CD14-positive monocyte (primary cell): ENCODE results near the gene IMMP2L. TPM values are rescaled to one million over a fixed set of nuclear protein-coding genes. Genes with fewer than 3 reads are reported as not detected.

Source experiments
- DNase-seq, 3 donors: peaks; one replicate each; pipeline ENCODE4 v3.0.0-alpha.2; 2011 to 2022
- H2AFZ ChIP-seq: 2 replicates; pipeline ENCODE4 v1.6.0; 2012; ENCODE audit warnings: mild to moderate bottlenecking, low read depth, low read length, inconsistent platforms; ENCODE audit not compliant: insufficient read depth, poor library complexity, severe bottlenecking
- H3K27ac ChIP-seq, 2 donors: 1 replicate in 1 of 2; 2 replicates in 1 of 2; pipeline ENCODE4 v1.5.1; 2012 to 2013; ENCODE audit warnings: low read length in 2 of 2, control low read depth in 1 of 2, inconsistent platforms in 1 of 2, low read depth in 1 of 2, mild to moderate bottlenecking in 1 of 2
- H3K27me3 ChIP-seq, 2 donors: one replicate each; pipeline versions ENCODE4 v1.6.0 to v1.6.1; 2011 to 2013; ENCODE audit warnings: low read length in 2 of 2; ENCODE audit not compliant: control insufficient read depth in 2 of 2, insufficient read depth in 2 of 2
- H3K36me3 ChIP-seq, 2 donors: replicated peaks in 1 of 2; 1 replicate in 1 of 2; 2 replicates in 1 of 2; pipeline versions ENCODE4 v1.5.1 to v1.6.1; 2012 to 2013; ENCODE audit warnings: low read length in 2 of 2, control low read depth in 1 of 2, inconsistent platforms in 1 of 2, mild to moderate bottlenecking in 1 of 2; ENCODE audit not compliant: insufficient read depth in 2 of 2, control insufficient read depth in 1 of 2
- H3K4me1 ChIP-seq, 2 donors: 1 replicate in 1 of 2; 2 replicates in 1 of 2; pipeline versions ENCODE4 v1.5.1 to v1.6.1; 2012 to 2013; ENCODE audit warnings: low read length in 2 of 2, control low read depth in 1 of 2, inconsistent platforms in 1 of 2, mild to moderate bottlenecking in 1 of 2, moderate library complexity in 1 of 2; ENCODE audit not compliant: insufficient read depth in 2 of 2, control insufficient read depth in 1 of 2
- H3K4me2 ChIP-seq: replicated peaks from 2 replicates; pipeline ENCODE3; 2012; ENCODE audit warnings: low read length, moderate library complexity, mild to moderate bottlenecking; ENCODE audit not compliant: poor library complexity, severe bottlenecking; ENCODE audit errors: extremely low read depth
- H3K4me3 ChIP-seq, 3 experiments: fragments of 200-600 bp in 1 of 3; sonication (generic) in 1 of 3; replicated peaks in 1 of 3; 1 replicate in 2 of 3; 2 replicates in 1 of 3; pipeline ENCODE4 v1.5.1; 2011 to 2013; ENCODE audit warnings: low read length in 3 of 3, mild to moderate bottlenecking in 3 of 3, control low read depth in 2 of 3, low read depth in 2 of 3, inconsistent platforms in 1 of 3, moderate library complexity in 1 of 3
- H3K79me2 ChIP-seq: 2 replicates; pipeline ENCODE4 v1.6.0; 2012; ENCODE audit warnings: mild to moderate bottlenecking, control low read depth, inconsistent platforms, low read length, moderate library complexity; ENCODE audit not compliant: insufficient read depth
- H3K9ac ChIP-seq: 2 replicates; pipeline ENCODE4 v1.6.0; 2017; ENCODE audit warnings: low read length, mild to moderate bottlenecking; ENCODE audit not compliant: insufficient read depth, poor library complexity, severe bottlenecking
- H3K9me3 ChIP-seq, 2 donors: replicated peaks in 1 of 2; 1 replicate in 1 of 2; 2 replicates in 1 of 2; pipeline versions ENCODE4 v1.5.1 to v1.6.1; 2012 to 2013; ENCODE audit warnings: low read length in 2 of 2, control low read depth in 1 of 2; ENCODE audit not compliant: control insufficient read depth in 1 of 2, insufficient read depth in 1 of 2
- H4K20me1 ChIP-seq: 2 replicates; pipeline ENCODE4 v1.6.0; 2012; ENCODE audit warnings: mild to moderate bottlenecking, low read length, control low read depth, moderate library complexity; ENCODE audit not compliant: insufficient read depth
- H3K27ac Mint-ChIP-seq, 7 donors: one replicate each; pipeline ENCODE4 v1.8.0; 2020; ENCODE audit warnings: mild to moderate bottlenecking in 7 of 7, mixed read lengths in 7 of 7, moderate library complexity in 6 of 7, inconsistent platforms in 2 of 7
- H3K27me3 Mint-ChIP-seq, 3 donors: one replicate each; pipeline ENCODE4 v1.8.0; 2021 to 2022; ENCODE audit warnings: low read depth in 3 of 3, mild to moderate bottlenecking in 3 of 3, mixed read lengths in 3 of 3, moderate library complexity in 3 of 3, inconsistent platforms in 1 of 3
- H3K36me3 Mint-ChIP-seq, 2 donors: one replicate each; pipeline ENCODE4 v1.8.0; 2020; ENCODE audit warnings: mixed read lengths in 2 of 2, inconsistent platforms in 1 of 2, mild to moderate bottlenecking in 1 of 2
- H3K4me1 Mint-ChIP-seq: one replicate; pipeline ENCODE4 v1.8.0; 2020; ENCODE audit warnings: mild to moderate bottlenecking, mixed read lengths
- H3K4me3 Mint-ChIP-seq, 2 donors: one replicate each; pipeline ENCODE4 v1.8.0; 2020; ENCODE audit warnings: mild to moderate bottlenecking in 2 of 2, mixed read lengths in 2 of 2, moderate library complexity in 1 of 2
- H3K9me3 Mint-ChIP-seq, 7 donors: one replicate each; pipeline ENCODE4 v1.8.0; 2020 to 2022; ENCODE audit warnings: mixed read lengths in 7 of 7, mild to moderate bottlenecking in 6 of 7, moderate library complexity in 6 of 7, inconsistent platforms in 2 of 7
- WGBS: methylation state at CpG from one replicate; pipeline ENCODE4 v1.1.5; 2013; ENCODE audit warnings: missing lambda C conversion rate; ENCODE audit not compliant: insufficient coverage; 5-methylcytosine and 5-hydroxymethylcytosine counted together
- intact Hi-C, 2 donors: fragments of 100-400 bp; cut with micrococcal nuclease; formaldehyde crosslinking; loops; one replicate each; pipeline versions ENCODE4 v1.15.0 to v1.15.1; 2023
- polyA plus RNA-seq, 3 donors: library from polyadenylated mRNA; depleted of rRNA in 1 of 3; unstranded in 2 of 3; stranded (reverse) in 1 of 3; fragments of 300-500 nt in 2 of 3; fragments of >200 nt in 1 of 3; fragmentation: Illumina TruSeq in 2 of 3; gene quantifications; 1 replicate in 2 of 3; 2 replicates in 1 of 3; pipeline ENCODE4 v1.2.3, GENCODE V29; 2012 to 2021
- TF ChIP-seq, protein P1 (sequence below): fragments of 200-600 bp; IDR thresholded peaks from one replicate; pipeline ENCODE4 v1.8.0; 2022; ENCODE audit warnings: antibody characterized with exemption, mild to moderate bottlenecking

IMMP2L gene
- polyA plus RNA-seq, 3 donors = 1.9 to 6.4 (median 6.2) TPM

DNA sequence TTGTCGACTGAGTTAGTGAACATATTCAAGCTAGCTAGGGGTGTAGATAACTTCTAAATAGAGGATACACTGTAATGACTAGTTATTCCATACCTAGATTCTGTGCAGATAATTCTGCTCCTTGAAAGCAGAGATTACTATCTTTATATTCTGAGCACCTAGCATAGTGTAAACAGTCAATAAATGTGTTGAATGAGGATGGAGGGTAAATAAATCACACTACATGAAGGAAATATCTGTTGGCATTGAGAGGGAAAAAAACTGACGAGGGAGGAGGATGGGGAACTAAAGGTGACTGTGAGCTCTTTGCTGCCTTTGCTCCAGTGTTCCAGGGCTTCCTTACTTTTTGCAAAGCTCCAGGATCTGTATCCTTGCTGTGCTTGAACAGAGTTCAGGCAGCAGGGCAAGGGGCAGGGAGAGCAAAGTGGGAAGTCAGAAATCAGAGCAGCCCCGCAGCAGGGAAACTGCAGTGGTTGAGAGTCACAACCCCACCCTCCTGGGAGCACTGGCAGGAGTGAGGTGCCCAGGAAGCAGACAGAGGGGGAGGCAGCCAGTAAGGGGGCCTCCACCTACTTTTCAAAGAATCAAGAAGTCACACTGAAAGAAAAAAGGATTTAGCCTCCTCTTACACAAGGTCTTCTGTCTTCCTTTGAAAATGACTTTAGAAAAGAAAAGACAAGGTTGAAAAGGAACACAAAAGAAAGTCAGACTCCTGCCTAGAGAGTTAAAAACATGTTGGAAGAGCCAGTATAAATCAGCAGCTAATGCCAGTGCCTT lies 543.1 kb downstream of the IMMP2L start:
- no peak for DNase-seq
- no CpG with 5 or more reads among the region's 3 CpGs for WGBS

DNA sequence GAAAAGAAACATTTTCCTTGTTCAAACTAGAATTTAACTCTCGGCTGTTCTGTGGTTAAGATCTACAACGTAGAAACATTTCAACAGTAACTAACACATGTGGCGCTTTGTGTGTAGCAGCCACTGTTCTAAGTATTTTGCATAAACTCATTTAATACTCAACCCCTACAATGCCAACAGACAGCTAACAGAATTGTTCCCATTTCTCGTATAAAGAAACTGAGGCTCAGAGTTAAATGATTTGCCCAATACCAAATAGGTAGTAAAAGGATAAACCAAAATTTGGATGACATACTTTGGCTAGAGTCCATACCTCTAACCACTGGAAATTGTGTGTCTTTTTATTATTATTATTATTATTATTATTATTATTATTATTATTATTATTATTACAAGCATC lies 543.8 kb downstream of the IMMP2L start:
- Histone ChIP-seq H3K4me2 (no peak overlapping the region), H3K27me3 (no peaks in the 10 kb centered on the region), H3K9me3 (no peaks in the 10 kb centered on the region), H3K79me2 (no peaks in the 10 kb centered on the region), H3K27ac (no peak overlapping the region), H4K20me1 (no peaks in the 10 kb centered on the region), H3K4me3 (no peak overlapping the region), H3K9ac (no peak overlapping the region), H2AFZ (no peak overlapping the region), H3K36me3 (no peaks in the 10 kb centered on the region), H3K4me1 (peaks cover under 1 to 2% of the 10 kb centered on the region in 2 donors)
- H3K36me3 Mint-ChIP-seq = no peaks in the 10 kb centered on the region
- H3K27me3 Mint-ChIP-seq = peaks cover 0 to 3% (median 2%) of the 10 kb centered on the region in 3 donors
- H3K27ac Mint-ChIP-seq = no peak overlapping the region
- DNase-seq = no peak
- WGBS = no CpG with 5 or more reads among the region's 4 CpGs
- peaks cover 0 to 2% (median 0%) of the 10 kb centered on the region in 7 donors for H3K9me3 Mint-ChIP-seq
- H3K4me1 Mint-ChIP-seq = peaks cover under 1% of the 10 kb centered on the region
- intact Hi-C loops = no loop called here
- TF ChIP-seq, protein P1, sequence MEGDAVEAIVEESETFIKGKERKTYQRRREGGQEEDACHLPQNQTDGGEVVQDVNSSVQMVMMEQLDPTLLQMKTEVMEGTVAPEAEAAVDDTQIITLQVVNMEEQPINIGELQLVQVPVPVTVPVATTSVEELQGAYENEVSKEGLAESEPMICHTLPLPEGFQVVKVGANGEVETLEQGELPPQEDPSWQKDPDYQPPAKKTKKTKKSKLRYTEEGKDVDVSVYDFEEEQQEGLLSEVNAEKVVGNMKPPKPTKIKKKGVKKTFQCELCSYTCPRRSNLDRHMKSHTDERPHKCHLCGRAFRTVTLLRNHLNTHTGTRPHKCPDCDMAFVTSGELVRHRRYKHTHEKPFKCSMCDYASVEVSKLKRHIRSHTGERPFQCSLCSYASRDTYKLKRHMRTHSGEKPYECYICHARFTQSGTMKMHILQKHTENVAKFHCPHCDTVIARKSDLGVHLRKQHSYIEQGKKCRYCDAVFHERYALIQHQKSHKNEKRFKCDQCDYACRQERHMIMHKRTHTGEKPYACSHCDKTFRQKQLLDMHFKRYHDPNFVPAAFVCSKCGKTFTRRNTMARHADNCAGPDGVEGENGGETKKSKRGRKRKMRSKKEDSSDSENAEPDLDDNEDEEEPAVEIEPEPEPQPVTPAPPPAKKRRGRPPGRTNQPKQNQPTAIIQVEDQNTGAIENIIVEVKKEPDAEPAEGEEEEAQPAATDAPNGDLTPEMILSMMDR = no peak
- no peak overlapping the region for H3K4me3 Mint-ChIP-seq

More for the DNA sequence above, 543.1 kb downstream of the IMMP2L start:
- no peaks in the 10 kb centered on the region for H3K4me1 ChIP-seq
- no peaks in the 10 kb centered on the region for H3K36me3 ChIP-seq
- Mint-ChIP-seq H3K9me3 (peaks cover 0 to 2% (median 0%) of the 10 kb centered on the region in 7 donors), H3K36me3 (no peaks in the 10 kb centered on the region), H3K27ac (no peak overlapping the region), H3K4me1 (no peaks in the 10 kb centered on the region), H3K4me3 (no peak overlapping the region), H3K27me3 (peaks cover 0 to 4% (median 2%) of the 10 kb centered on the region in 3 donors)
- no peak overlapping the region for H3K4me3 ChIP-seq
- no peaks in the 10 kb centered on the region for H3K79me2 ChIP-seq
- TF ChIP-seq, protein P1 = no peak
- no peak overlapping the region for H3K4me2 ChIP-seq
- intact Hi-C loops = no loop called here
- H3K27me3 ChIP-seq = no peaks in the 10 kb centered on the region
- no peaks in the 10 kb centered on the region for H4K20me1 ChIP-seq
- H3K9ac ChIP-seq = no peak overlapping the region
- H2AFZ ChIP-seq = no peak overlapping the region
- no peaks in the 10 kb centered on the region for H3K9me3 ChIP-seq
- H3K27ac ChIP-seq = no peak overlapping the region
